ENCODE data around the gene ANKRD23.

ANKRD23 gene

DNA sequence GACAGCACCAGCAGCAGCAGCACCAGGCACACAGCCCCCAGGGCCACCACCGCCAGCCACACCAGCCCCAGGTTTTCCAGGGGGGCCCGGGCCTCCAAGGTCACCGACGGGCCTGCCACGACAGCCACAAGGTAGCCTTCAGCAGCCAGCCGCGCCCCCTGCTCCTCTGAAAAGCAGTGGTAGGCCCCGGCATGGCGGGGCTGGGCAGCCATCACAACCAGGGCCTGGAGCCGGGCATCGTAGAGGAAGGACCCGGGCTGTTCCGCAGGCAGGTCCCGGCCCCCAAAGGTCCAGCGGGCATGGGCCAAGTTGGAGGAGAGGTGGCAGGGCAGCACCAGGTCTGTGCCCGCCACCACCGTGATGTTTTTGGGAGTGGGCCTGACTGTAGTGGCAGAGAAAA lies 17.3 kb upstream of the ANKRD23 start:
- no peak for DNase-seq

- no peak for DNase-seq
Observed at GRCh38 chr2:96860065-96861029, 16.5 kb upstream of the ANKRD23 start.

- no peak for DNase-seq
Observed at GRCh38 chr2:96859681-96860064, 15.9 kb upstream of the ANKRD23 start.

DNA sequence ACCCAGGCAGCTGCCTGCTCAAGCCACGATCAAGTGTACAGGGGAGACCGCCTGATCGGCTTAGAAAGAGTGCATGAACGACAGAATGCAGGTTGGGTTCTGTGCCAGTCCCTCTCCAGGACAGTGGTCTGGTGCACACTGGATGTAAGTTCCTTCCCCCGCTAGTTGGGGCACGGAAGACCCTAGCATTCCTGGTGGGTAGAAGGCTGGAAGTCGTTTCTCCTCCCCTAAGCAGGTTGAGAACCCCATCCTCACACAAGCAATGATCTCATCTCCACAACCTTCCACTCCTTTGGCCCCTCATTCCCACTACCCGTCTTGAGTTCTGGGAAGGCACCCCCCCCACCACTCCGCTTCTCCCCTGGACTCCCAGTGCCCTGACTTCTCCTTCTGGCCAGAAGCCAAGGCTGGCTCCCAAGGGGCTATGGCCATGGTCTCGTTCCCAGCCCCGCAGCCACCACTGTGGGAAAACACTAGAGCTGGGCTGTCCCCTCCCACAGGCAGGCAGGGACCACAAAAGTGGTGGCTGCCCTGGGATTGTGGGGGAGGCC lies 15.4 kb upstream of the ANKRD23 start:
- DNase-seq: no peak

GRCh38 chr2:96857667-96858372 lies 14.0 kb upstream of the ANKRD23 start, which contains the start of gene ANKRD39:
Gene ANKRD39, minus strand, starts transcription at chr2:96858016. Its CDS starts 29 bp downstream, at chr2:96857987.
- peak; percentile 92 for DNase-seq

- no peak for DNase-seq
Observed at GRCh38 chr2:96856776-96857666, 13.2 kb upstream of the ANKRD23 start.

GRCh38 chr2:96853321-96853720 lies 9.5 kb upstream of the ANKRD23 start:
- no peak for DNase-seq

DNA sequence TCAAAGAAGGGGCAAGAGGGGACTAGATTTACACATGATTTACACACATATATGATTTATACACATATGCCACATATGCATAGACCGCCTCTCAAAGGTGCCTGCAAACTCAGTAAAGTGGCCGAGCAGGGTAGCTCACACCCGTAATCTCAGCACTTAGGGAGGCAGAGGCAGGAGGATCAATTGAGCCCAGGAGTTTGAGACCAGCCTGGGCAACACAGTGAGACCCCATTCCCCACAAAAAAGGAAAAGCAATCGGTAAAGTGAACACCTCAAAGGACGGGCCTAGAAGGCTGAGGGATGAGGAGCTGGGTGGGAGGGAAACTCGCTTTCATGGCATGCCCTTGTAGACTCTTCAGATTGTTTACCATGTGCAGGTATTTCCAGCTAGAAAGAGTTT lies 8.8 kb upstream of the ANKRD23 start:
- DNase-seq: no peak

- no peak for DNase-seq
Observed at GRCh38 chr2:96848264-96848663, 4.4 kb upstream of the ANKRD23 start.

GRCh38 chr2:96847586-96847985 lies 3.8 kb upstream of the ANKRD23 start:
- DNase-seq: no peak

DNA sequence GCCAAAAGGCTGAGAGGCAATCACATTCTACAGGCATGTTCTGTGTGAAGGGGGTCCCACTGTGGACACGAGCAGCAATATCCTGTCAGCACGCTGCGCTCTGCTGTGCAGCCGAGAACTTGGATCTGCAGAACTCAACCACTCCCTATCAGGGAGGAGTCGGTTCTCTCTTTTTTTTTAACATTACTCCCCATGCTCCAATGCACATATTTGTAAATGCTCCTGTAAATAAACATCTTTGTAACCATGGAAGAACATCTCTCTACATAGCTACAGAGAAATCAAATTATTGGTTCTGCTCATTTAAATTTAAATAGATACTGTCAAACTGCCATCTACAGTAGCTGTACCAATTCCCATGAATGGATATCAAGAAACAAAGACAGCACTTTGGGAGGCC lies 3.0 kb upstream of the ANKRD23 start:
- DNase-seq: no peak

DNA sequence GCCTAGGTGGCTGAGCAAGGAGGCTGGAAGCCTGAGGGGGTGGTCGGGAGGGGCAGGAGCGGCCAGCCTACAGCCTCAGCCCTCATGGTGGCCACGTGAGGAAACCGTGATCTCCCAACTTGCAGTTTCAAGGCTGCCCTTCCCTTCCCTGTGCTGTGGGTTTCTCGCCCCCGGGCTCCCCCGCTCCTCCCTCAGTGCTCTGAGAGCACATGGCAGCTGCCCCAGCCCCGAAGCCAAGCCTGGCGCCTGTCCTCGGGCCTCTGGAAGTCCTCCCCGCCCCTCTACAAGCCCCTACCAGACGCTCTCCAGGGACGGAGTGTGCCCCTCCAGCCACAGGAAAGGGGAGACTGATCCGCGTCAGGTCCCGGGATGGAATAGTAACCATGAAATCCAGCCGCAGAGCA lies 586 bp upstream of the ANKRD23 start:
- DNase-seq: no peak

DNA sequence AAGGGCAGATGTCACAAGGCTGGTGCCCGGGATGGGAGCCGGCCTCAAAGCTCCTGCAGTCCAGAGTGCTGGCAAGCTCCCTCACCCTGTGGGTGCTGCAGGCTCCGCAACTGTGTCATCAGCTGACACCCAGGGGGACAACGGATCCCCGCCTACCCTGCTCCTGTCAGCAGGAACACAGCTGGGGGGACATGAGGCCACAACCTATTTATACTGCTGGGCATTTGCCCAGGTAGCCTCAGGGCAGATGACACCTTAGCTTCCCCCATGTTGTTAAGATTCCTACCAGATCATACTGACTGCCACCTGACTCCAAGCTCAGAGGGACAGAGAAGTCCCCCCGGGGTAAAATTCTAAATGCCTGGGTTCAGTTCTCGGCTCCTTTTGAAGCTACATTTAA lies 1.2 kb downstream of the ANKRD23 start:
- no peak for DNase-seq

GRCh38 chr2:96841701-96842495 lies 1.9 kb downstream of the ANKRD23 start:
- DNase-seq: no peak

DNA sequence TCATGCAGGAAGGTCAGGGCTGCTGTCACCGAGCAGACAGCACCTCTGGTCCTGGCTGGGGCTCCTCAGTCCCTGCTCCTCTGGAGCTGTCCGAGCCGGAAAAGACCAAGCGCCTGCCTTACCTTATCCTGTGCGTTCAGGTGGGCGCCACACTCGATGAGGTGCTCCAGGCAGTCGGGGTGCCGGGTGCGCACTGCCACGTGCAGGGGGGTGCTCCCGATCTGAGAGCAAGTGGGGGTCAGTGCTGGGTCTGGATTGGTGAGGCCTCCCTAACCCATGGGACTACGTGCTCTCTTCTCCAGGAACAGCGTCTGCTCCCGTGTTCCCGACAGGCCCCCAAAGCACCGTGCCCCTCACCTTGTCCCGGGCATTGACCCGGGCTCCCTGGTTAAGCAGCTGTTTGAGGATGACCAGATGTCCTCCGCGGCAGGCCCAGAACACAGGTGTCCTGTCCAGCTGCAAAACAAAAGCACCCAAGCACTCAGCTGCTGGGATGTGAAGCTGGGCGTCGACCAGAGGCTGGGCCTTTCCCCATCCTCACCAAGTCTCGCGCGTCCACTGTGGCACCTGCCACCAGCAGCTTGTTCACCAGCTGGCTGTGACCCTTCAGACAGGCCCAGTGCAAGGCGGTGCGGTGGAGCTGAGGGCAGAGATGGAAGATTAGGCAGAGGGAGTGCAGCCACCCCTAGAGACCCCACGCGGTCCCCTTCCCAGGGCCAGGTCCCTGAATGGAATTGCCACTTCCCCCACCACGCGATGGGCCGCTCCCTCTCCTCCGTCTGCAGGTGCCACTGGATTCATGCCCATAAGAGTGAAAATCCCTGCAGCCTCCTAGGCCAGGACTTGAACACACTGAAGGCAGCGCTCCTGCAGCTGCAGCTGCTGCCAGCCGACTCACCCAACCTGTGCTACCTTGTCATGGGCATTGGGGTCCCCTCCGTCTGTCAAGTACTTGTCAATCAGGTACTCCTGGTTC lies 3.7 kb downstream of the ANKRD23 start:
- no peak for DNase-seq

- DNase-seq: no peak
Observed at GRCh38 chr2:96839293-96839874, 4.4 kb downstream of the ANKRD23 start.

DNA sequence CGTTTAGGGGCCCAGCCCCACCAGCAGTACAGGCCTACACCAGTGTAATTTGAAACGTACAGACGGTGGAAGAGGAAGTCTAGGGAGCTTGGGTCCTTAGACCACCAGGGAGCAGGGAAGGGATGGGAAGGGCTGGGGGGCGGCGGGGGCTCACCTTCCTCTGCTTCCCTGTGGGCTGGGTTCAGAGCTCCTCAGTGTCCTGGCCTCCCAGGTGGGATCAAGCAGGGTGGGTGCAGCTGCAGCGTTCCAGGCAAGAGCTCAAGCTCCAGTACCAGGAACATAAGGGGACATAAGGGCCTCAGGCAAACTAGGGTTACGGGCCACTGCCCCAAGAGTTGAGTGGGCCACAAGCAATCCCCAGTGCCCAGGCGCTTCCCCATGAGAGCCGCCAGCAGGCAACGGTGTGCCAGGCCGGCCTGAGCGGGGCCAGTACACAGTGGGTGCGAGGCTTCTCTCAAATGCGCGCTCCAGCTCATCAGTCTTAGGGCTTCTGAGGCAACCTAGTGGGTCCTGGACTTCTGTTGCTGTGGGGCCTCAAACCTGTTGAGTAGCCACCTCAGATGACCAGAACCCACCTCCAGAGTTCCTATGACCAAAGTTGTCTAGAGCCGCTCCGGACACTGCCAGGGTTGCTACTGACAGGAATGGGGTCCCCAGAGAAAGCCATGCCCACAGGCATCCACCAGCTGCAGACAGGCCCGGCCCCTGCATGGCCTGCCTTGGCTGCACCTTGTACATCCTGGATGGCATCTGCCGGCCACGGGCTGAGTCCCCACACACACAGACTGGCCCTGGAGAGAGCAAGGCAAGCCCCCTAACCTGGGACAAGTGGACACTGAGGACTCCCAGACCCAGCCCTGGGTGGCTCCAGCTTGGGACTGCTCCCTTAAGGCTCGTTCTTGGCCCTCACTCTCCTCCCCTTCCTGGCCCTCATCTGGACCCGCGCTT lies 5.2 kb downstream of the ANKRD23 start:
- no peak for DNase-seq

GRCh38 chr2:96837575-96837974 lies 6.2 kb downstream of the ANKRD23 start:
- no peak for DNase-seq

GRCh38 chr2:96835830-96836229 lies 8.0 kb downstream of the ANKRD23 start:
- DNase-seq: no peak
